HG03097 (cell line): ENCODE measurements around the gene COL25A1.
"Not testable (repeated sequence)": the region's sequence is repeated elsewhere in the genome, so short reads cannot be mapped to it uniquely, and the experiment has no call there.

ENCODE experiments used
- ATAC-seq: cut with Tn5 transposase; IDR thresholded peaks from one replicate; pipeline ENCODE4 v1.9.1; 2021; ENCODE audit not compliant: unreplicated experiment, low FRiP score

Gene COL25A1

GRCh38 chr4:108889696-108890483 lies 412.6 kb downstream of the COL25A1 start:
- ATAC-seq: no peak

GRCh38 chr4:108888769-108889168 lies 413.7 kb downstream of the COL25A1 start:
- ATAC-seq: no peak

- no peak for ATAC-seq
Observed at GRCh38 chr4:108887034-108887433, 415.4 kb downstream of the COL25A1 start.

- ATAC-seq: no peak
Observed at GRCh38 chr4:108885211-108885610, 417.2 kb downstream of the COL25A1 start.

- ATAC-seq: no peak
Observed at GRCh38 chr4:108884596-108884995, 417.9 kb downstream of the COL25A1 start.

GRCh38 chr4:108881986-108882385 lies 420.5 kb downstream of the COL25A1 start:
- ATAC-seq: no peak

GRCh38 chr4:108881190-108881589 lies 421.3 kb downstream of the COL25A1 start:
- ATAC-seq: no peak

- no peak for ATAC-seq
Observed at GRCh38 chr4:108878806-108879205, 423.7 kb downstream of the COL25A1 start.

GRCh38 chr4:108877821-108878220 lies 424.6 kb downstream of the COL25A1 start:
- ATAC-seq: no peak

GRCh38 chr4:108874806-108875205 lies 427.7 kb downstream of the COL25A1 start:
- ATAC-seq: no peak

GRCh38 chr4:108869970-108870369 lies 432.5 kb downstream of the COL25A1 start:
- ATAC-seq: not testable (repeated sequence)

- ATAC-seq: no peak
Observed at GRCh38 chr4:108868606-108869227, 433.7 kb downstream of the COL25A1 start.

- no peak for ATAC-seq
Observed at GRCh38 chr4:108867476-108867875, 435.0 kb downstream of the COL25A1 start.

- ATAC-seq: no peak
Observed at GRCh38 chr4:108861334-108861733, 441.1 kb downstream of the COL25A1 start.

GRCh38 chr4:108854786-108855185 lies 447.7 kb downstream of the COL25A1 start:
- no peak for ATAC-seq

- no peak for ATAC-seq
Observed at GRCh38 chr4:108852691-108853090, 449.8 kb downstream of the COL25A1 start.

- ATAC-seq: no peak
Observed at GRCh38 chr4:108851366-108851765, 451.1 kb downstream of the COL25A1 start.

- ATAC-seq: peak; percentile 57
Observed at GRCh38 chr4:108850219-108850649, 452.2 kb downstream of the COL25A1 start.

- ATAC-seq: peak; percentile 97
Observed at GRCh38 chr4:108849611-108850168, 452.8 kb downstream of the COL25A1 start.

GRCh38 chr4:108846568-108846967 lies 455.9 kb downstream of the COL25A1 start:
- ATAC-seq: no peak

GRCh38 chr4:108840426-108840975 lies 462.0 kb downstream of the COL25A1 start:
- ATAC-seq: no peak
